Tibial nerve (tissue), 4 donors: Measurements from ENCODE around the gene PALS2. TPM values are rescaled to one million over a fixed set of nuclear protein-coding genes. Genes with fewer than 3 reads are reported as not detected.

Source experiments
- DNase-seq, 2 donors: peaks; one replicate each; pipeline ENCODE4 v3.0.0-alpha.2; 2019; ENCODE audit warnings: low spot score in 2 of 2
- H3K27ac ChIP-seq, 4 donors: fragments of 200-600 bp; sonication (generic) in 3 of 4; one replicate each; pipeline ENCODE4 v1.5.1; 2017 to 2019; ENCODE audit warnings: mild to moderate bottlenecking in 1 of 4
- H3K27me3 ChIP-seq, 2 donors: fragments of 200-600 bp; sonication (generic) in 1 of 2; one replicate each; pipeline versions ENCODE4 v1.5.1 to v1.6.0; 2017 to 2019
- H3K36me3 ChIP-seq, 3 donors: fragments of 200-600 bp; sonication (generic); one replicate each; pipeline ENCODE4 v1.5.1; 2018 to 2019
- H3K4me1 ChIP-seq, 4 donors: fragments of 200-600 bp; sonication (generic) in 3 of 4; one replicate each; pipeline ENCODE4 v1.5.1; 2017 to 2019
- H3K4me3 ChIP-seq, 4 donors: fragments of 200-600 bp; sonication (generic) in 3 of 4; one replicate each; pipeline ENCODE4 v1.5.1; 2017 to 2019; ENCODE audit warnings: mild to moderate bottlenecking in 1 of 4, moderate library complexity in 1 of 4
- H3K9me3 ChIP-seq, 4 donors: fragments of 200-600 bp; sonication (generic) in 3 of 4; one replicate each; pipeline ENCODE4 v1.5.1; 2017 to 2019
- EP300 ChIP-seq, 2 donors: sonication (generic); formaldehyde crosslinking; IDR thresholded peaks; one replicate each; pipeline ENCODE4 v1.6.1; 2017; ENCODE audit warnings: antibody characterized with exemption in 2 of 2, mild to moderate bottlenecking in 1 of 2
- POLR2A ChIP-seq, 2 donors: fragments of 450-650 bp; IDR thresholded peaks; one replicate each; pipeline ENCODE4 v1.6.1; 2017; ENCODE audit warnings: antibody characterized with exemption in 2 of 2, mild to moderate bottlenecking in 2 of 2, moderate library complexity in 2 of 2
- WGBS, 2 donors: methylation state at CpG; one replicate each; pipeline ENCODE4 v1.1.5; 2018; 5-methylcytosine and 5-hydroxymethylcytosine counted together
- total RNA-seq, 4 donors: library from RNA; depleted of rRNA; stranded (reverse); fragments of >200 nt; gene quantifications; one replicate each; pipeline ENCODE4 v1.1.0, GENCODE V29; 2016
- TF ChIP-seq, protein P1 (sequence below), 5 experiments: fragments of 200-600 bp in 3 of 5; fragments of 450-650 bp in 2 of 5; sonication (generic) in 3 of 5; IDR thresholded peaks; one replicate each; pipeline ENCODE4 v1.5.1; 2016 to 2019; ENCODE audit warnings: antibody characterized with exemption in 5 of 5, mild to moderate bottlenecking in 3 of 5, moderate library complexity in 2 of 5

The PALS2 gene
- total RNA-seq, 4 donors from 2014 or later: 28.2 to 35.1 (median 31.5) TPM

DNA sequence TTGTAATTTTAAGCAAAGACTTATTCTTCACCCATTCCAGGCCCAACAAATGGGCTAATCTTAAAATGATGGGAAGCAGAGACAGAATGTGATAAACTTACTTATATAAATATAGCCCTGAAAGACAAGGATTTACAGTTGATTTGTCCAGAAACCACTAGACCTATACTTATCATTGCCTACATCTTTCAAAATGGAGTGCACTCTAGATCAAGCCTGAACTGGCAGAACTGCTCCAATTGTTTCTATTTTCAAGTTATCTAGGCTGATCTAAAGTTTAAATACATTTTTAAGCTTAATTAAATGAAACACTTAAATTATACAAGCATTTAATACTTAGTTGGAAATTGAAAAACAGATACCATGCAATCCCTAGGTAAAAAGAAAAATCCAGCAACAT lies 24.9 kb upstream of the PALS2 start:
- DNase-seq: no peak
- H3K27ac ChIP-seq: no peak overlapping the region
- H3K36me3 ChIP-seq: no peaks in the 10 kb centered on the region
- no peaks in the 10 kb centered on the region for H3K9me3 ChIP-seq
- H3K27me3 ChIP-seq: no peaks in the 10 kb centered on the region
- TF ChIP-seq, protein P1, sequence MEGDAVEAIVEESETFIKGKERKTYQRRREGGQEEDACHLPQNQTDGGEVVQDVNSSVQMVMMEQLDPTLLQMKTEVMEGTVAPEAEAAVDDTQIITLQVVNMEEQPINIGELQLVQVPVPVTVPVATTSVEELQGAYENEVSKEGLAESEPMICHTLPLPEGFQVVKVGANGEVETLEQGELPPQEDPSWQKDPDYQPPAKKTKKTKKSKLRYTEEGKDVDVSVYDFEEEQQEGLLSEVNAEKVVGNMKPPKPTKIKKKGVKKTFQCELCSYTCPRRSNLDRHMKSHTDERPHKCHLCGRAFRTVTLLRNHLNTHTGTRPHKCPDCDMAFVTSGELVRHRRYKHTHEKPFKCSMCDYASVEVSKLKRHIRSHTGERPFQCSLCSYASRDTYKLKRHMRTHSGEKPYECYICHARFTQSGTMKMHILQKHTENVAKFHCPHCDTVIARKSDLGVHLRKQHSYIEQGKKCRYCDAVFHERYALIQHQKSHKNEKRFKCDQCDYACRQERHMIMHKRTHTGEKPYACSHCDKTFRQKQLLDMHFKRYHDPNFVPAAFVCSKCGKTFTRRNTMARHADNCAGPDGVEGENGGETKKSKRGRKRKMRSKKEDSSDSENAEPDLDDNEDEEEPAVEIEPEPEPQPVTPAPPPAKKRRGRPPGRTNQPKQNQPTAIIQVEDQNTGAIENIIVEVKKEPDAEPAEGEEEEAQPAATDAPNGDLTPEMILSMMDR (IDR thresholded peaks at IDR 0.05): no peak
- no peak for TF ChIP-seq POLR2A (IDR thresholded peaks at IDR 0.05)
- TF ChIP-seq EP300 (IDR thresholded peaks at IDR 0.05): no peak
- H3K4me1 ChIP-seq: no peaks in the 10 kb centered on the region
- H3K4me3 ChIP-seq: no peak overlapping the region

DNA sequence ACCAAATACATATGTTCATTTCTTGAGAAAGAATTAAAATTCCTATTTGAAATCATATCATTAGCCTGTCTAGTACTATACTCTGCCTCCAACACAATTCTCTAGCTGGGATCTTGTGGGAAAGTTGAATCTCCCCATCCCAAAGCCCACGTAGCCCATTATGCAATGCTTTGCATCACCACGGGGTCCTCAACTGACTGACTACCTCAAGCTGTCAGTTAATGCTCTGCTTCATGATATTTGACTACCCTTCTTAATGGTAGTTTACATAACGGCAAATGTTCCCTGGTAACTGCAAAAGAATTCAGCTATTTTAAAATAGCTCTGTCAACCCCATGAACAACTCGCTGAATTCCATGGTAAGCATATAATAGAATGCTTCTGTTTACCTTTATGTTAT lies 23.3 kb upstream of the PALS2 start:
- TF ChIP-seq, protein P1 (IDR thresholded peaks at IDR 0.05): no peak
- TF ChIP-seq EP300 (IDR thresholded peaks at IDR 0.05) (no peak), POLR2A (IDR thresholded peaks at IDR 0.05) (no peak)
- H3K27me3 ChIP-seq: no peaks in the 10 kb centered on the region
- no peaks in the 10 kb centered on the region for H3K36me3 ChIP-seq
- H3K4me1 ChIP-seq: no peaks in the 10 kb centered on the region
- 67 to 77% methylated on average over 4 of the region's 4 CpGs for whole genome bisulfite sequencing, 2 donors
- H3K4me3 ChIP-seq: no peak overlapping the region
- DNase-seq: no peak
- no peaks in the 10 kb centered on the region for H3K9me3 ChIP-seq
- H3K27ac ChIP-seq: no peak overlapping the region

DNA sequence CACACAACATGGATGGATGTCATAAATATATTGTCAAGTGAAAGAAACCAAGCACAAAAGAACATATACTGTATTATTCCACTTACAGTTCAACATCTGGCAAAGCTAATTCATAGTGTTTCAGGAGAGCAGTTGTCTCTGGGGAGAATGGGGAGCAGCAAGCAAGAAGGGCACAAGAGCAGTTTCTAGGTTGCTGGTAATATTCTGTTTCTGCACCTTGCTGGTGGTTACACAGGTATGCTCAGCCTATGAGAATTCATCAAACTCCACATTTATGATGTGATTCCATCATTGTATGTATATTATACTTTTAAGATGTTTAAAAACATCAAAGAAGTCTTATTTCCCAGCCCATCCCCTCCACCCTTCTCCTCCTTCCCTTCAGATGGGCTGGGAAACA lies 18.1 kb upstream of the PALS2 start:
- no peaks in the 10 kb centered on the region for H3K36me3 ChIP-seq
- no peaks in the 10 kb centered on the region for H3K9me3 ChIP-seq
- no peaks in the 10 kb centered on the region for H3K27me3 ChIP-seq
- H3K4me3 ChIP-seq: no peak overlapping the region
- H3K27ac ChIP-seq: no peak overlapping the region
- peaks cover 0 to 4% (median 0%) of the 10 kb centered on the region in 4 donors for H3K4me1 ChIP-seq
- DNase-seq: no peak
- TF ChIP-seq, protein P1 (IDR thresholded peaks at IDR 0.05): no peak
- TF ChIP-seq POLR2A (IDR thresholded peaks at IDR 0.05) (no peak), EP300 (IDR thresholded peaks at IDR 0.05) (no peak)

DNA sequence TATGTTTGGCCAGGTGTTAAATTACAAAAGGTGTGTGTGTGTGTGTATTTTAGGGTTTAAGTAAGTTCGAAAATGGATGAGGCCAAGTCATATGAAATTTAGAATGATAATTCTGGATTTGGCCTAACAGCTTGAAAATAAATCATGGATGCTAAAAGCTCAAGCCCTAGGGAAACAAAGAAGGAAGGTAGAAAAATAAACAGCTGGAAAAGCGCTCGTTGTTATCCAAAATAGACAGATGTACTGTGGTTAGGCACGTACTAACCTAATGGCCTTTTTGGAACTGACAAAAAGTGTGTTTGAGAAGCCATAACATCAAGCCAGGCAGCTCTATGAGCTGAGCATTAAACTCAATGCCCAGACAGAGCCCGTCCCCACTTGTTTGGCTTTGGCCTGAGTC lies 17.5 kb upstream of the PALS2 start:
- no peak overlapping the region for H3K27ac ChIP-seq
- DNase-seq: no peak
- peaks cover 0 to 4% (median 0%) of the 10 kb centered on the region in 4 donors for H3K4me1 ChIP-seq
- TF ChIP-seq EP300 (IDR thresholded peaks at IDR 0.05): no peak
- TF ChIP-seq, protein P1 (IDR thresholded peaks at IDR 0.05): no peak
- no peak for TF ChIP-seq POLR2A (IDR thresholded peaks at IDR 0.05)
- 66 to 69% methylated on average over 5 of the region's 5 CpGs for WGBS, 2 donors
- no peak overlapping the region for H3K4me3 ChIP-seq
- no peaks in the 10 kb centered on the region for H3K27me3 ChIP-seq
- no peaks in the 10 kb centered on the region for H3K9me3 ChIP-seq
- H3K36me3 ChIP-seq: no peaks in the 10 kb centered on the region

DNA sequence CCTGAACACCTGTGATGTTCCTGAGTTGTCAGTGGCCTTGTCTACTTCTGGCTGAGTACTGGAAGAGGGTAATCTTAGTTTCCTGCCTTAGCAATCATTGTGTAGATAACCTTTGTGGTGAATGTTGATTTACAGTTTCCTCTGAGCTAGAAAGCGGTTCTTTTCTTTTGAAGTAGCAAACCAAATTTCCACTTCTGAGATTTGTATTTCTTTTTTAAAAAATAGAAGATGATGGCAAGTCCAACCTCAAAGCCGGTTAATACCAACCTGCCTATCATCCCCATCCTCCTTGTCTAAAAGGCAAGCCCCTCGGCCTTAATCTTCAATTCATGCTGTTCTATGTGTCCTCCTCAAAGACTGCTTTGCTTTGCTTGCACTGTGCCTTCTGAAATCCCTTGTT lies 12.5 kb upstream of the PALS2 start:
- no peaks in the 10 kb centered on the region for H3K27me3 ChIP-seq
- no peak for DNase-seq
- no peaks in the 10 kb centered on the region for H3K36me3 ChIP-seq
- no peaks in the 10 kb centered on the region for H3K4me1 ChIP-seq
- H3K27ac ChIP-seq: no peak overlapping the region
- H3K4me3 ChIP-seq: no peak overlapping the region
- WGBS, 2 donors: 86 to 94% methylated on average over 3 of the region's 3 CpGs
- H3K9me3 ChIP-seq: no peaks in the 10 kb centered on the region
- TF ChIP-seq EP300 (IDR thresholded peaks at IDR 0.05) (no peak), POLR2A (IDR thresholded peaks at IDR 0.05) (no peak)
- TF ChIP-seq, protein P1 (IDR thresholded peaks at IDR 0.05): no peak
